HG03196 (cell line): ENCODE measurements around the gene SLC25A25.
"Not testable (repeated sequence)": the region's sequence is repeated elsewhere in the genome, so short reads cannot be mapped to it uniquely, and the experiment has no call there.

Experiments
- ATAC-seq: cut with Tn5 transposase; IDR thresholded peaks from one replicate; pipeline ENCODE4 v1.9.1; 2021; ENCODE audit not compliant: unreplicated experiment

Gene SLC25A25

DNA sequence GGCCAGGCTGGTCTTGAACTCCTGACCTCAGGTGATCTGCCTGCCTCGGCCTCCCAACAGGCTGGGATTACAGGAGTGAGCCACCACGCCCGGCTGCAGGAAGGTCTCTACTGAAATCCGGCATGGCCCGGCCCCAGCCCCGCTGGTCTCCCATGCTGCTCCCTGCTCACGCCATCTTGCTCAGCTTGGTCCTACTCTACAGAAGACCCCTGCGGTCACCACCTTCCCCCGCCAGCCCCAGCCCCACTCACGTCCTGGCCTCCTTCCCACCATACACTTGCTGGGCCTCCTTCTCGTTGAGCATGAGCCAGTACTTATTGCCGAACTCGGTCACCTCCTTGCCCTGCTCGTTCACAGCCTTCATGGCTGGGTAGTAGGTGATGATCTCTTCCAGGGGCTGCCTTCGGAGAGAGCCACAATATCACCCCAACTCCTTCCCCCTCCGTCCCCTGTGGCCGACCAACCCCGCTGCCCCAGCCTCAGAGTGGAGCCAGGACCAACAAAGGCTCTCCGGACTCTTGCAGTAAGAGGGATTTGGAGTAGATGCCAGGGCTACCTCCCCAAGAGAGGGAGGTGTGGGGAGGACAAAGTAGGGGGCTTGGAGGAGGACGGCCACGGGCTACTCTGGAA lies 55.5 kb downstream of the SLC25A25 start:
- no peak for ATAC-seq

DNA sequence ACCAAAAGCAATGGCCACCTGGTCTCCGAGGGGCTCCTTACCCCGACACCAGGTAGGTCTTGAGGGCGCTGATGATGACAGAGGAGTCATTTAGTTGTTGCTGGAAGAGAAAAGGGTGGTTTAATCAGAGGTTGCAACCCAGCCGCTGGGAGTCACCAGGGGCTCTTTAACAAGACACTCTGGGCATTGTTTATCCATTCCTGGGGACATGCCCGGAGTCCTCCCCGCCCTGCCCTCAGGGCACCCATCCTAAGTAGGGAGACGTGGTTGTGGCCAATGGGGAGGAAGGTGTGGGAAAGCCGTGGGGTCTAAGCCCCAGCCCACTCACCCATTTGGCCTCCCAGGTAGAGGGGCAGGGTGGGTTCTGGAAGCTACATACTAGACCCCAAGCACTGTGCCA lies 56.4 kb downstream of the SLC25A25 start:
- ATAC-seq, result no peak

DNA sequence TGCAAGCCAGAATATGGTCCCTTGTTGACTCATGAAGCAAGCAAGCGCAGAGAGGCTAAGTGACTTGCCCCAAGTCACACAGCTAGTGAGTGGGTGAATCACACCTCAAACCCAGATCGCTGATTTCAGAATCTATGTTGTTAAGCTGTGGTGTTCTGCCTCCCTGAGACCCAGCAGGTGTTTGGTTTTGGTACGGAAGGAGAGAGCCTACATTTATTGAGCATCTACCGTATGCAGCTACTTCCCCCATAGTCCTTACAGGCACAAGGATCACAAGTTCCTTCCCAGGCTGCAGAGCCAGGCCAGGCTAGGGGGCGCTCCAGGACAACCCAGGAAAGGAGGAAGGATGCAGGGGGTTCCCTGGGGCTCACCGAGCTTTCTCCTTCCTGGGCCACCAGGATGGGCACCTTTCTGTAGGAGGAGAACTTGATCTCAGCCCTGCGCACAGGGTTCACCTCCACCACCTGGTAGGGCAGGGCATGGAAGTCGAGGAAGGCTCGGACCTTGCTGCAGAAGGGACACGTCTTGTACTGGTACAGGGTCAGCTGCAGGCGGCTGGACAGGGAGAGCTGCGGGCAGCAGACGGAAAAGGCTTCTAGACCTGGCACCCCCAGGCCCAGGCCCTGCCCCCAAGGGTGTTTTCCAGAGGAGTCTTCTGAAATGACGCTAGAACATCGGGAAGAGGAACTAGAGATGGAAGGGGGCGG lies 57.0 kb downstream of the SLC25A25 start:
- ATAC-seq, result no peak

DNA sequence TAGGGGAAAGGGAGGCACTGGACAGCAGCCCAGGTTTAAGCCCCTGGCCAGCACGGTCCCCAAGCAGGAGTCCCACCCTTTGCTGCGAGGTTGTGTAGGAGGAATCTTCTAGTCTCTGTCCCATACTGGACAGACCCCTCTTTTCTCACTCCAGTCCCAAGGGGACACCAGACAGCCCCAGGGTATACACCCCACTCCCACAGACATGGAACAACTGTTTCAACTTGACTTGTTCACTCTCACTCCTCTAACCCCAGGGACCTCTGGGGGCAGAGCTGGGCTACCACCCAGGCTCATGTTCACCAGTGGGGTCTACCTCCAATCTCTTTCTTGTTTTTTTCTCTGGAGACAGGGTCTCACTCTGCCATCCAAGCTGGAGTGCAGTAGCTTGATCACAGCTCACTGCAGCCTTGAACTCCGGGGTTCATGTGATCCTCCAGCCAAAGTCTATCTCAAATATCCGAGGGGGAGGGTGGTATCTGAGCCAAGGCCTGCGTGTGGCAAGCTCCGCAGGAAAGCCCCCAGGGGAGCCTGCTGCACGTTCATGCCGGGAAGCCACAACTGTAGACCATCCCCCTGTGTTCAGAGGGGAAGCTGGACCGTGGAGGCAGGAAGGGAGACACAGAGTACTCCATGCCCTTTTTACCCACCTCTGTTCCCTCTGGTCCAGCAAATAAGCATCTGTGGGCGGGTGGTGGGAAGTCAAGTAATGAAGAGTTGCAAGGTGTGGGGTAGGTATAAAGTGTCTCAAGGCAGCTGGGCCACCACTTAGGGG lies 57.7 kb downstream of the SLC25A25 start:
- no peak for ATAC-seq

DNA sequence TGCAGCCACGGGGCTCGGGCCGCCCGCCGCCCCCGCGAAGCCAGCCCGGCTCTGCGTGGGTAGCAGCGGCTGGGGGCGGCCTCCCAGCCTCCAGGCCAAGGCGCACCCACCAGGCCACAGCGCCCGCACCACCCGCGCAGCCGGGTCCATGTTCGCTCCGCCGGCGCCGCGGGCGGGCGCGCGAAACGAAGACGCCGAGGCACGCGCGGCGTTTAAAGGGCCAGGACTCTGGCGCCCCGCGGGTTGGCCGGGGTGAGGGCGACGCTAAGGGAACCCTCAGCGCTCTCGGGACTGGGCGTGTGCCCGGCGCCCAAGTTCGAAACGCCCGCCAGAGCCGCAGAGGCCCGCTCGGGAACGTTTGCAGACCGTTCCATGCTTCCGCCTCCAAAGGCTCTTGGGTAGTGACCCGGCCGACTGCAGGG lies 59.5 kb downstream of the SLC25A25 start, which contains the start of gene PTGES2:
PTGES2 (minus strand) TSS at position 162 of the 422 bp plus-strand sequence; CDS start at position 150, 12 bp downstream.
- ATAC-seq, result peak; percentile 73

DNA sequence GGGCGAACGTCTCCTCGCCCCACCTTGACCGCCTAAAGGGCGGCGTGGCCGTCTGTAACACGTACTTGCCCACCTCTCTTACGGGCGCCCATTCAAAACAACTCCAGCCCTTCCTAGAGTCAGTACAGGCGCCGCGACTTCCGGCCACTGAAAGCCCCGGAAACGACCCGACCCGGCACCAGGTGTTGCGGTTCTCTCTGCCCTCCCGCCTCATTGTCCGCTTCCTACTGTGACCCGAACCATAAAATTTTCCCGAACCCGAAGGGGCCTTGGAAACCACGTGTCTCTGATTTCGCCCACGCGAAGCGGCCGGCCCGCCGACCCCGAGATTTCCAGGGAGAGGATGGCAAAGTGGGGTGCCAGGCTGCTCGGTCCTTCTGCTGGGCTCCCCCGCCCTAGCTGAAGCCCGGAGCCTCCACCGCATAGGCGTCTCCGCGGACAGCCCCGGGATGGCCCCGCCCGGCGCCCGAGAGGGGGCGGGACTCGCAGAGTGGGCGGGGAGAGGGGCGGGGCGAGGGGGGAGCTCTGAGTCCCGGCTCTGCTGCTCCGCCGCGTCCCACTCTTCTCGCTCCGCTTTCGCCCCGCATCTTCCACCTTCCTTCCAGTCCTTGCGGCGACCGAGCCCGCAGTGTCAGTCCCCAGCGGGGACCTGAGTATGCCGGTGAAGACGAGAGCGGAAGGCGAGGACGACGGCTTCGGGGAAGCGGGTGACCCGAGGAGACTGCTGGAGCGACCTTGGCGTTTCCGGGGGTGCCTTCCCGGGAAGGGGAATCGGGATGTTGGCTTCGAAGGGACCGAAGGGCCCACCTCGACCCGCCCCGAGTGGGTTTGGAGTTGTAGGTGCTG lies 60.2 kb downstream of the SLC25A25 start:
- peak; percentile 58 for ATAC-seq

DNA sequence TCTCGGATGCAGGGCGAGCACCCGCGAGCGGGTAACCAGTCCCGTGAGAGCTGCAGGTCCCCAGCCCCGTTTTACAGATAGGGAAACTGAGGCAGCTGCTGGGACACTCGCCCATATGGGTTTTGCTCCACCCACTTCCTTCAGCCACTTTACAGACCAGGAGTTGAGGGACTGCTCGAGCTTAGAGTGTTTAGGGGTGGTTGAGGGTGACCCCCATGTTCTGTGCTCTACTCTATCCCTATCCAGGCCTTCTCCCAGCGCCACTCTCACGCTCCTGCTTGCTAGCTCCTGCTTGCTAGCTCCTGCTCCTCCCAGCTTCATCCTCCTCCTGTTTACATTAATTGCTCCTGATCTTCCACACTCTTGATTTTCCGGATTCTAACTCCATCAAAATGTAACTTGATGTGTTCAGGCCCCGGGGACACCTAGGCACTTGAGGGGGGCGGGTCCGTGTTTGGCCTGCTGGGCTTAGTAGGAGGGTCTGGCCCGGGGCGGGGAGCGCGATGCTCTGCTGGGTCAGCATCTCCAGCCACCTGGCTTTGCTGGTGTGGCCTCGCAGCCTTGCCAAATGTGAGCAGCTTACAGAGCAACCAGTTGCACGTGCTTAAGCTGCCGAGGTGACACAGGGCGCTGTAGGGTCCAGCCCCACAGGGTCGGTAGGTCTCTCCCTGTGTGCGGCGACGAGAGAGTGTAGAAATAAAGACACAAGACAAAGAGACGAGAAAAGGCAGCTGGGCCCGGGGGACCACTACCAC lies 61.0 kb downstream of the SLC25A25 start:
- no peak for ATAC-seq

DNA sequence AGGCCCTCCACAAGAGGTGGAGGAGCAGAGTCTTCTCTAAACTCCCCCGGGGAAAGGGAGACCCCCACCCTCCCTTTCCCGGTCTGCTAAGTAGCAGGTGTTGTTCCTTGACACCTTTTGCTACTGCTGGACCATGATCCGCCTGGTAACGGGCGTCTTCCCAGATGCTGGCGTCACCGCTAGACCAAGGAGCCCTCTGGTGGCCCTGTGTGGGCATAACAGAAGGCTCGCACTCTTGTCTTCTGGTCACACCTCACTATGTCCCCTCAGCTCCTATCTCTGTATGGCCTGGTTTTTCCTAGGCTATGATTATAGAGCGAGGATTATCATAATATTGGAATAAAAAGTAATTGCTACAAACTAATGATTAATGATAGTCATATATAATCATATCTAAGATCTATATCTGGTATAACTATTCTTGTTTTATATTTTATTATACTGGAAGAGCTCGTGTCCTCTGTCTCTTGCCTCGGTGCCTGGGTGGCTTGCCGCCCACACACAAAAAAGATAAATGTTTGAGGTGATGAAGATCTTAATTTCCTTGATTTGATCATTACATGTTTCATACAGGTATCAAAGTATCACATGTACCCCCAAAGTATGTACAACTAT lies 62.1 kb downstream of the SLC25A25 start:
- ATAC-seq, result not testable (repeated sequence)

DNA sequence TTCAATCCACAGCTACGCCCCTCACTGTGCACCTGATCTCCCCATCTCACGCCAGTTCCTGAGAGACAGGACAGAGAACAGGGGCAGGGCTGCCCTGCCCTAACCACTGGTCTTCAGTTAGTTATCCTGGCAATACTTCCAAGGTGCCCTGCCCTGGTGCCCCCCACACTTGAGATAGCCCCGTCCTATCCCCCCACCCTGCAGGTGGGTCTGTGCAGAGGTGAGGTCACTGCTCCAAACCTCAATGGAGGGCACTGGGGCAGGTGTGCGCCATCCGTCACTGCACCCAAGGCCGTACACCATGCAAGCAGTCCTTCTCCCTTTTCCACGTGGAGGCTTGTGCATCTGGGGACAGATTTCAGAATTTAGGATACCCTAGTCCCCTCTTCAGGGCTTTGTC lies 62.6 kb downstream of the SLC25A25 start:
- ATAC-seq, result not testable (repeated sequence)

DNA sequence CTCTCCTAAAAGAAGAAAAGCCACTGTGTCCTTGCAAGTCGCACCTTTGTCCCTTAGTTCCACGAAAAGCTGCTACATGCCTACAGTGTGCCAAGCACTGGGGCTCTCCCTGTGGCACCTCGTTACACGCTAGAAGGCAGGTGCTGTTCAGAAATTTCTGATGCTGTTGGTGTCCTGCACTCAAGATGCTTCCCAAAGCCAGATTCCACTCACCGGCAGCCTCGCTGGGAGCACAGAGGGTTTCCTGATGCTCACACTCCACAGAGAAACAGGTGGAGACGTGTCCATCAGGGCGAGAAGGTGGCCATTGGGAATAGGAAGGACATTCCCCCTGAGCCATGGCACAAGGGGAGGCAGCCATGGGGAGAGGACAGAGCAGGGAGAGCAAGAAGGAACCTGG lies 63.3 kb downstream of the SLC25A25 start:
- not testable (repeated sequence) for ATAC-seq

DNA sequence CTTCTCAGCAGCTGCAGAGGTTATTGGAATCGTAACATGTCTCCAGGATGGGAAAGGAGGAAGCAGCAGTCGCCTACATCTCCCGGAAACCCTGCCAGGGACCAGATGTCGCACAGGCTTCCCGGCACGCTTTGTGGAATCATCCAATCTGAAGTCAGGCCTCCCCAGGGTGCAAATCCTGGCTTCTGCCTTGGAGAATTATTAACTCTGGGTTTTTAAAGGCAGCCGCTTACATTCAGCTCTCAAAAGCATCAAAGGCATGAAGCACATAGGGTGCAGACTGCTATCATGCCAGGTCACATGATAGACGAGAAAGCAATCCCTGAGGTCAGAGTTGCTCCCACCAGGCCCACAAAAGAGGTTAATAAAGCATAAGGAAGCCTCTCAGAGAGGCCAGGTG lies 64.1 kb downstream of the SLC25A25 start:
- not testable (repeated sequence) for ATAC-seq

DNA sequence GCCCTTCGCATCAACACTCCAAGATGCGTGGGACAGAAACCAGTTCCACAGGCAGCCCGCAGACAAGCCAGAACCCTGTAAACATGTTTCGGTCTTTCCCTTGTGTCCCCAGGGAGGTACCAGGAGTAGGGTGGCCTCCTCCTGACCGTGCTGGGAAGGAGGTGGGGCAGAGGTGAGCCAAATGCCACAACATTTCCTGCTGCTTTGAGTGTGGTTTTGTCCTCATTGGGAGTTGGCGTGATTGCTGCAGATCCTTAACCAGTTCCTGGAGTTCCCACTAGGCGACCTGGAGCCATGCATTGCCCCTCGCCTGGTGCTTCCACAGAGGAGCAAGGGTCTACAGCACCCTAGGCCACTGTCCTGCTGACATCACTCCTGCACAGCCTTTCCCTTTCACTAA lies 67.5 kb downstream of the SLC25A25 start:
- ATAC-seq, result not testable (repeated sequence)

DNA sequence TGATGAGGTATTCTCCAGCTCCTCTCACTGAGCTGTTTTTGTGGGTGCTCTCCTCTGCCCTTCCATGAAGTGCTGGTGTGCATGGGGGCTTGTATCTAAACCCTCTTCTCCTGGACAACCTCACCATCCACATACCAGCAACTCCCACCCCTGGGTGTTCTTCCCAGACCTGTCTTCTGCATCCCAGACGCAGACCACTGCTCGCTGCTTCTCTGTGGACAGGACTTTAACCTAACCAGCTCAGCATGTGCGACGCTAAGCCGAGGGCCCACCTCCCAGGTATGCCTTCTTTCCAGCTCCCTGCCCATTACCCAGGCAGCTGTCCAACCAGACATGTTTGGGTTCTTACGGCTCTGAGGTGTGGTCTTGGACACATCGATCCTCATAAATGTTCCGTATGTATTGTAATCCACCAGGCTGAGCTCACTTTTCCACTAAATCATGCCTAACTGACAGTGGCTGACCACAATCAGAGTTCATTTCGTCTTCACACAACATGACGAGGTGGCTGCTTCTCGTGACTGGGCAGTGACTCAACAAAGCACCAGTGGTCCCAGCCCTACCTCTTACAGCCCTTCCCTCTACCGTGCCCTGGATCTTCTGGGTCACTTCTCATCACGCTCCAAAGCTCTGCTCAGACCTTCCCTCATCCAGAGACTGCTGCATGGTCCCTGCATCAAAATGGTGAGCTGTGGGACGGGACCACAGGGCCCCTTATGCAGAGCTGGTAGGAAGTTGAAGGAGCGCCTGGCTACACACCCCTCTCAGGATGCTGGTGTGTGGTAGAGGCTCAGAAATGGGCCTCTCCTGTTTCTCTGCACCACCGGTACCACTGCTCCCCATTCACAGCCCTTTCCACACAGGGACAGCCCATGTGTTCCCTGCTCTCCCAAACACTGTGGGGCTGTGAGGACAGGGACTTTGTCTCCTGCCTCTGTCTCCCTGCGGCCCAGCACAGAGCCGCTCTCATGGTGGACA lies 69.1 kb downstream of the SLC25A25 start:
- no peak for ATAC-seq

DNA sequence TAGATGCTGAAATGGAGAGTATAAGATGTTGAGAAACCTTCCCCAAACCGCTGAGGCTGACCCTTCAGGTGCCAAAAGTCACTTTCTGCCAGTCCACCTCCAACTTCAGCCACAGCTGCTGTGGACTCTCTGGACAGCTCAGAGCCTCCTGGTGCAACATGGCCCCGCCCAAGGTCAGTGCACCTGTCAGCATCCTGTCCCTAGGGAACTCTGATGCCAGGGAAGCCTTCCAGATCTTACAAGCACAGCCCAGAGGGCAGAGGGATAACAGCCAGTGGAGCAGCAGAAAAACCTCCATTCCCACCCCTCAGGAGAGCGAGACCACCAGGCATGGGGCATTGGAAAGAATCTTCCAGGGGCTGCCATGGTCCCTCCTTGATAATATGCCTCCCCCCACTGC lies 70.0 kb downstream of the SLC25A25 start:
- ATAC-seq, result no peak

DNA sequence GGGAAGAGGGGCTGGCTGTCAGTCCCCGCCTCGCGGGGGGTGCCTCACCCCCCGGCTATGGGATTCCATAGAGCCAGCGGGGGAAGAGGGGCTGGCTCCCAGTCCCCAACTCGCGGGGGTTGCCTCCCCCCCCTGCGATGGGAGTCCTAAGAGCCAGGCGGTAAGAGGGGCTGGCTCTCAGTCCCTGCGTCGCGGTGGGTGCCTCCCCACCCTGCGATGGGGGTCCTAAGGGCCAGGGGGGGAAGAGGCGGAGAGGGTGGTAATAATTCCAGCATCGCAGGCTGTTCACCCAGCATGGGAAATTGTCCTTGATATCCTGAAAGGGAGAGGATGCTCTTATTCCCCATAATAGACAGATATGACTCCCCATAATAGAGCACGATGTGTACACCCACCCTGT lies 71.6 kb downstream of the SLC25A25 start:
- ATAC-seq, result no peak

DNA sequence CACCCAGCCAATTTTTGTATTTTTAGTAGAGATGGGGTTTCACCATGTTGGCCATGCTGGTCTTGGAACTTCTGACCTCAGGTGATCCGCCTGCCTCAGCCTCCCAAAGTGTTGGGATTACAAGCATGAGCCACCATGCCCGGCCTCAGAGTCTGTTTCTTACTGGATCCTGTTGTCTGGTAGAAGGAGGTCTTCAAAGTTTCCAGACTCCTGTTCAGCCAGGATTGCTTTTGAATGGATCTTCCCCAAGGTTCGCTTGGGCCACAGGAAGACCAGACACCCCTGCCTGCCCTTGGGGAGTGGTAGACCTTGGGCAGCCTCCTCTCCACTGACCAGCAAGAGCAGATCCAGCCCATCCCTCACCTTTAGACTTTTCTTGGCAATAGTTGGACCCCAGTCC lies 73.6 kb downstream of the SLC25A25 start:
- ATAC-seq, result no peak

DNA sequence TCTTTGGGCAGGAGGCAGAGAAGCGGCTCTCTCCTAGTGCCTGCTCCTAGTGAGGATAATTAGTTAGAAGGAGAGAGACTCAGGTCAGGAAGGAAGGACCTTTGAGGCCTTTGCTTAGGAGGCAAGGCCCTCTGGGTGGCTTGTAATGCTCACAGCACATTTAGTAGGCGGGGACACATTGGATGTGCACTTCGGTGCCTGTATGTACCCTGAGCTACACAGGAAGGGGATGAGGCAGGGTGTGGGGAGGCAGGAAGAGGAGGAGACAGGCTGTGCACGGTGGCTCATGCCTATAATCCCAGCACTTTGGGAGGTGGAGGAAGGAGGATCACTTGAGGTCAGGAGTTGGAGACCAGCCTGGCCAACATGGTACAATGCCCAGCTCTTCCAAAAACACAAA lies 74.0 kb downstream of the SLC25A25 start:
- no peak for ATAC-seq

DNA sequence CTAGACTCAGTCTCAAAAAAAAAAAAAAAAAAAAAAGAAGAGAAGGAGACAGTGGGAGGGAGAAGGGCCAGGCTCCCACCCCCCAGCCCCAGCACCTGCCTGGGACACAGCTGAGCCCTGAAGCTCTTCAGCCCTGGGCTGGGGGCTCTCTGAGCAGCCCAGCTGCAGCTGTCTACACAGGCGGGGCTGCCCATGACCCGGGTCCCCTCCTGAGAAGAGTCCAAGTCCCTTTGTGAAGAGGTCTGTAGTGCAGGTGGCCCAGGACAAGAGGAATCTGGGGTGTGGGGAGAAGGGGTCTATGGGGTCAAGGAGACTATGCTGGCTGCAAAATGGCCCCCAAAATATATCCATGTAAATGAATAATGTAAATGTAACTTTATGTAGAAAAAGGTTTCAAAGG lies 74.6 kb downstream of the SLC25A25 start:
- ATAC-seq, result no peak
